IPS-NIHi7 (cell line): ENCODE measurements around the gene SYNGR2.

Source experiments
- DNase-seq: peaks from one replicate; pipeline ENCODE4 v3.0.0; 2012; ENCODE audit warnings: mixed read lengths; ENCODE audit errors: extremely low spot score

SYNGR2 gene, protein sequence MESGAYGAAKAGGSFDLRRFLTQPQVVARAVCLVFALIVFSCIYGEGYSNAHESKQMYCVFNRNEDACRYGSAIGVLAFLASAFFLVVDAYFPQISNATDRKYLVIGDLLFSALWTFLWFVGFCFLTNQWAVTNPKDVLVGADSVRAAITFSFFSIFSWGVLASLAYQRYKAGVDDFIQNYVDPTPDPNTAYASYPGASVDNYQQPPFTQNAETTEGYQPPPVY

DNA sequence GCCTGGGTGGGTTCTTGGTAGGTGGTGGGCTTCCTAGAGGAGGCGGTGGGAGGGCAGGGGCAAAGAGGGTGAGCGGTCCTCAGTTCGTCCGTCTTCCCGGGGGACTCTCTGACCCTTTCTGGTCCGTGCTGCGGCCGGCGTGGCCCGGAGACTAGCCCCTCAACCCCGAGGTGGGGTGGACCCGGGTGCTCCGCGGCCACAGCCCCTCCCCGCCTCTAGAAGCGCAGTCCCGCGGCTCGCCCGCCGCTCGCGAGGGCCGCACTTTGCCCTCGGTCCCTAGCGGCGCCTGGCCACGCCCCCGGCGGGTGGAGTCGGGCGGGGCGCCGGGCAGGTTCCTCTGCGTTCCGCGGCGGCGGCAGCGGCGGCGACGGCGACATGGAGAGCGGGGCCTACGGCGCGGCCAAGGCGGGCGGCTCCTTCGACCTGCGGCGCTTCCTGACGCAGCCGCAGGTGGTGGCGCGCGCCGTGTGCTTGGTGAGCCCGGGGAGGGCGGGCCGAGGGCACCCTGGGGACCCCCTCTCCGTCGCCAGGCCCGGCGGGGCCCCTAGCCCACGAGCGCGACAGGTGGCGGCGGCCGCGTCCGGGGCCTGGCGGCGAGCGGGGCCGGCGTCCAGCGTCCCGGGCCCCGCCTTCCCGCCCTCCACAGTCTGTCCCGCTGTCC is at the start of gene SYNGR2:
Gene SYNGR2 (plus strand): TSS at position 340 of the 661 bp plus-strand sequence. CDS start 36 bp downstream, at position 376.
- DNase-seq: peak; percentile 95

DNA sequence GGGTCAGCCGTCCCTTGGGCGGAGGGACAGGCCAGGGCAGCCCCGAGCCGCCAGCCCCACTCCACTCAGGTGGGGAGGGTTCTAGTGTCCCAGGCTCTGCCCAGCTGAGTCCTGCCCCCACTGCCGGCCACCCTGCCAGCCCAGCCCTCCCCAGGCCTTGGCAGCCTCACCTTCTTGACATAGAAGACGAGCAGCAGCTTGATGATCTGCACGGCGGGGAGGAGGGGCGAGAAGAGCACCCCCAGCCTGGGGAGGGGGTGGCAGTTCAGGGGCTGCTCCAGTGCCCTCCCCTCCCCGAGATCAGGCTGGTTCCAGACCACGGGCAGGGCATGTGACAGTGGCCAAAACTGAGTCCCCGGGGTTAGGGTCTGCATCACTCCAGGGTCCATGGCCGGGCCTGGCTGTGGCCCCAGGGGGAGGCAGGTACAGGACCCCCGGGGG is 49.6 kb upstream of the SYNGR2 start:
- no peak for DNase-seq

DNA sequence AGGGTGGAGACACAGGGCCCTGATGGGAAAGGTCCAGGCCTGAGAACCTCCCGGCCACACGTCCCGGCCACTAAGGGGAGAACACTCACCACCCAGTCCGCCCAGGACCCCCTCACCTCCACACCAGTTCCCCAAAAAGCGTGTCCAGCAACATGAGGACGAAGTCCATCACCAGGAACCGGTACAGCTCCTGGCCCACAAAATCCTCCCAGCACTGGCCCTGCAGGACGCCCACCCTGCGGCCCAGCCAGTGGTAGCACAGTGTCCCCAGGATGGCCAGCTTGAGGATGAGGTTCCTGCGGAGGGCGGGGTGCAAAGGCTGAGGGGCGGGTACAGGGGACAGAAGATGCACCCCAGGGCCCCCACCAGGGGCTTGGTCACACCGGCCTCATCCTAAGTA is 47.8 kb upstream of the SYNGR2 start:
- no peak for DNase-seq

DNA sequence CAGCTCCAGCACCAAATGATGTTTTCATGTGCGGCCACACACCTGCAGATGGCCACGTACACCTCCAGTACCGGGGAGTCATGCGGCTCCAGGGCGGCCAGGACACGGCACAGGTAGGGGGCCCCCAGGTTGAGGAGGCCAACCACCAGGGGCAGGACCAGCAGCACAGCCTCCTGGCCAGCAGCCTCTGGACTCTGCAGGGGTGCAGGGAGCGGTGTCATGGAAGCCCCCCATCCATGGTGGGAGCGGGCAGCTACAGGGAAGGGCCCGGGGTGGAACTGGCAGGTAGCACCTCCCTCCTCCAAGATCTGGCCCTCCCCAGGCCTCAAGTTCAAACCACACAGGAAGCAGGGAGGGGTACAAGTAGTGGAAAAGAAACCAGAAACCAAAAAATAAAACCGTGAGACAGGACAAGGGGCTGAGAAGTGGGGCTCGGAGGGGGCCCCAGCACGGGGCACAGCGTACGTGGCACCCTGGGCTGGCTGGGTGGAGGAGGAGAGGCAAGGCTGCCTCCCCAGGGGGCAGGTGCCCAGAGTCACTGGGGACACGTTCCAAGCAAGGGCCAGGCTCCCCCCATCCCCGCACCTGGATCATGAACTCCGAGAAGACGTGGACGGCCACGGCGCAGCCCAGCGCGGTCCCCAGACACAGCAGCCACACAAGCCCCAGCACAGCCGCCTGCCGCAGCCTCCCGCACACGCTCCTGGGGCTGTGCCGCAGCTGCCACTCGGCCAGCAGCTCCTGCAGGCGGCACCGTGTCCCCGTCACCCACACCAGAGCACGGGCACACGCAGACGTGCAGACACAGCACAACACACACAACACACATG is 47.2 kb upstream of the SYNGR2 start:
- DNase-seq: no peak

DNA sequence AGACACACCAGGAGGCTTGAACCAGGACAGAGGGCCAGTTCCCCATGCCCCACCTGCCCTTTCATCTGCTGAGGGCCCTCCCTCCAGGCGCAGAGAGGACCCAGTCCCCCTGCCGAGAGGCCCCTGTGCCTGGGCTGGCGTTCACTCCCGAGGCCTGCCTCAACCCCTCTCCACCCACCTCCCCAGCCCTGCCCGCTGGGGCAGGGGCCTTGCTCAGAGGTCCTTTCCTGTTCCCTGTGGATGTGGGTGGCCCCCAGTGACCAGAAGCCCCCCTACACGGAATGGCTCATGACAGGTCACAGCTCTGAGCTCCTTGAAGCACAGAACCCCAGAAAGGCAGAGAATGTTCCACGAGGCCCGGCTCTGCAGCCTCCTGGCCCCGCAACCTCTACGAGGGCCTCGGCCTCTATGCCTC is 46.6 kb upstream of the SYNGR2 start:
- no peak for DNase-seq

DNA sequence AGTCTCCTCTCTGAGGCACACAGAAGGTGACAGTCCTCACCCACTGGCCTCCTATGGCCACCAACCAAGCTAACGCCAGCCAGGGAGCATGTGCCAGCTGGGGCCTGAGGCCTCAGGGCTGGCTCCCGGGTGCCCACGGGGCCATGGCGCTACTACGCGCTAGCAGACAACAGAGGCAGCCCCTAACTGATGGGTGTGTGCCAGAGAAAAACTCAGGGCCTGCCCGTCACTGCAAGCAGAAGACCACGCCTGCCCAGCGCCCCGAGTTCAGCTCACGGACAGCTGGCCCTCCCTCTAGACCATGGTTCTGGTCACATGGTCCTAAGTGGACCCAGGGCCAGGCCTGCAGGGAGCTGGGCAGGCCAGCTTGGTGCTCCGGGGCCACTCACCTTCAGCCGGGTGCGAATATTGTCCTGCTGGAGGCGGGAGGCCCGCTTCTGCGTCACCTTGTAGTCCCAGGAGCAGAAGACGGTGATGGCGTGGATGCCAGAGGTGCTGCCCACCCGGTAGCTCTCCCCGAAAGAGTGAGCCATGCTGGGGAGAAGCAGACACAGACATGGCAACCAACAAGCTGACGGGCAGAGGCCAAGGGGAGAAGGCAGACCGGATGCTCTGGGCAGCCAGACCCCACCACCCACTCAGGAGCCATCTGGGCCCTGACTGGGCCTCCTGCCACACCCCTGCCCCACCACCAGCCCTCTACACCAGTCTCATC is 46.0 kb upstream of the SYNGR2 start:
- no peak for DNase-seq

DNA sequence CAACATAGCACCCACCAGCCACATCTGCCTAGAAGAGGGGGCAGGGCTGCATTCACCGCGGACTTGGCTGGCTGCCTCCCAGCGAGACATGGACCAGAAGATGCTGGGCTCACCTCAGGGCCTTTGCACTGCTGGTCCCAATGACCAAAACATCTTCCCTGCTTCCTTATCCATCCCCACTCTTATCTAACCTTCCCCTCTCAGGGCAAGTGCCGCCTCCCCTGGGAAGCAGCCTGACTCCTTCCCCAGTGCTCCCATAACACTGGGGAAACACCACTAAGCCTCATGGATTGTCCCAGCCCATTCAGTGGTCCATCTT is 45.5 kb upstream of the SYNGR2 start:
- DNase-seq: no peak

DNA sequence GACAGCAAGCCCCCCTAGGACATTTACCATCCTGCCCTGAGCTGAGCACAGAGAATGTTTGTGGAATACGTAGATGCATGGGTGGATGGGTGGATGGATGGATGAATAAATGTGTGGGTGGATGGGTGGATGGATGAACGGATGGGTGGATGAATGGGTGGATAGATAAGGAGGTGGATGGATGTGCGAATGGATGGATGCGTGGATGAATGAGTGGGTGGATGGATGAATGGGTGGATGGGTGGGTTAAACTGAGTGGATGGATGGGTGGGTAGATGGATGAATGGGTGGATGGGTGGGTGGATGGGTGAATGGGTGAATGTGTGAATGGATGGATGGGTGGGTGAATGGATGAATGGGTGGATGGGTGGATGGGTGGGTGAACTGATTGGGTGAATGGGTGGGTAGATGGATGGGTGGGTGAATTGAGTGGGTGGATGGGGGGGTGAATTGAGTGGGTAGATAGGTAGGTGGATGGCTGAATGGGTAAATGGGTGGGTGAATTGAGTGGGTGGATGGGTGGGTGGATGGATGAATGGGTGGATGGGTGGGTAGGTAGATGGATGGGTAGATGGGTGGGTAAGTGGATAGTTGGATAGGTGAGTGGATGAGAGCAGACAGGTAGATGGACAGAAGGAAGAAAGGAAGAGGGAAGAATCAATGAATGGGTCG is 45.0 kb upstream of the SYNGR2 start:
- no peak for DNase-seq

DNA sequence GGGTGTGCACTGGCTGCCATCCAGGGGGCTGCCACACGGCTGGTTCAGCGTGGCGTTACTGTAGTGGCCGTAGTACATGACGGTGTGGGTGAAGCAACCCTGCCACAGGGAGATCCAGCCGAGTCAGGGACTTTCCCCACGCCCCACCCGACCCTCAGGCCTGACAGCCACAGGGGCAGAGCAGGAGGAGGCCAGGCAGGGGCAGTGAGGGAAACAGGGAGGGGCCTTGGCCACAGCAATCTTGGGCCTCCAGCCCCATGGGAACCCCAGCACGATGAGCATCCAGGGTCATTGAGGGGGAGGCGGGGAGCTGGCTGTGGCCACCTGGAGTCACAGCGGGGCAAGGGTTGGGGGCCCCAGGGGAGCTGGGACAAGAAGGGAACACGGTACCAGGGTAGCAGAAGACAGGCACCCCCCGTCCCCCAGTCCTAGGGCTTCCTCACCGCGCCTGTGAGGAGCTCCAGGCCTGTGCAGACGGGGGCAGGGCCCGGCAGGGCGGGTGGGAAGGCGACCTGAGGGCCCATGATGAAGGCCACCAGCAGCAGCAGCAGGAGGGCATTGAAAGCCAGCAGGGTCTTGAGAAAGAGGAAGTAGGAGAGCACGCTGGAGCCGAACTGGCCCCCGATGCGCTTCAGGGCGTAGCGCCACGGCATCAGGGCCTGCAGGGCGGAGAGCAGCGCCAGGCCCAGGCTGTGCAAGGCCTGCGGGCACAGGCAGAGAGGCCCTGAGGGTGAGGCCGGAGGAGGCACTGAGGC is 44.1 kb upstream of the SYNGR2 start:
- no peak for DNase-seq

DNA sequence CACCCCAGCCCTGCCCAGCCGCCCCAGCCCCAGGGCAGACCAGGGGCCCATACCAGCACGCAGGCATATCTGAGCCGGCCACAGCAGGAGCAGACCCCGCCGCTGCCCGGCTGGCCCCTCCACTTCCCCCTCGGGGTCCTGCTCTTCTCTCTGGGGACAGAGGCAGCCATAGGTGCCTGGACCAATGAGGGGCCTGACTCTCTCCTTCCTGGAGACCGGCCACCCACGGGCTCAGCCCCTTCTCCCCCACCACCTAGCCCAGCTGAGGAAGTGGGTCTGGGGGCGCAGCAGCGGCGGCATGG is 43.6 kb upstream of the SYNGR2 start:
- DNase-seq: no peak

DNA sequence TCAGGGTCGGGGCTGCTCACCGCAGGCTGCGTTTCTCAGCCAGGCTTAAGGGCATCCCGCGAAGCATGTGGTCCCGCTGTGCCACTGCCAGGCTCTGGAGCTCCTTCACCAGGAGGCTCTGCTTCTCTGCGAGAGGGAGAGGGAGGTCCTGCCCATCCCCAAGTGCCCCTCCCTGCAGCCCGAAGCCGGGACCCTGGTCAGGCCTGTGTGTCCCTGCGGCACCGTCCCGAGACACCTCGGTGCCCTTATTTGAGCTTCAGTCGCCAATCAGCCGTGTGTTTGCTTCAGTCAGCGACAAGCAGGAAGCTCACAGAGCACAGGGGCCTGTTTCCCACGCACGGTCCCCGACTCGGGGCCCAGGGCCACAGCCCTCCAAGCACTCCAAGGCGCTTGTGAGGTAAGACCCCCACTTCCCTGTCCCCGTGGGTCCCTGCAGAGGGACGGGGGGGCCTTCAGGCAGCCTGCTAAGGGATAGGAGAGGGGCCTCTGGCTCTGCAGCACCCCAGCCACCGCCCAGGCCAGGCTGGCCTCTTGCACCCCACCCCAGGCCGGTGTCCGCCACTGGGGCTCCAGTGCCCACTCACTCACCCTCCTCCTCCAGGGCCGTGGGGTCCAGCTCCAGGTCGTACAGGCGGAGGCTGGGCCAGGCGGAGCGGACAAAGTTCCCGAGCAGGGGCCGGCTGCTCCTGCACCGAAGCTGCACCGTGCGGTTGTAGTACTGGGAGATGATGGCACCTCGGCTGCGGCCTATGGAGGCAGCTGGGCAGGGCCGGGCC is 43.1 kb upstream of the SYNGR2 start:
- DNase-seq: no peak

DNA sequence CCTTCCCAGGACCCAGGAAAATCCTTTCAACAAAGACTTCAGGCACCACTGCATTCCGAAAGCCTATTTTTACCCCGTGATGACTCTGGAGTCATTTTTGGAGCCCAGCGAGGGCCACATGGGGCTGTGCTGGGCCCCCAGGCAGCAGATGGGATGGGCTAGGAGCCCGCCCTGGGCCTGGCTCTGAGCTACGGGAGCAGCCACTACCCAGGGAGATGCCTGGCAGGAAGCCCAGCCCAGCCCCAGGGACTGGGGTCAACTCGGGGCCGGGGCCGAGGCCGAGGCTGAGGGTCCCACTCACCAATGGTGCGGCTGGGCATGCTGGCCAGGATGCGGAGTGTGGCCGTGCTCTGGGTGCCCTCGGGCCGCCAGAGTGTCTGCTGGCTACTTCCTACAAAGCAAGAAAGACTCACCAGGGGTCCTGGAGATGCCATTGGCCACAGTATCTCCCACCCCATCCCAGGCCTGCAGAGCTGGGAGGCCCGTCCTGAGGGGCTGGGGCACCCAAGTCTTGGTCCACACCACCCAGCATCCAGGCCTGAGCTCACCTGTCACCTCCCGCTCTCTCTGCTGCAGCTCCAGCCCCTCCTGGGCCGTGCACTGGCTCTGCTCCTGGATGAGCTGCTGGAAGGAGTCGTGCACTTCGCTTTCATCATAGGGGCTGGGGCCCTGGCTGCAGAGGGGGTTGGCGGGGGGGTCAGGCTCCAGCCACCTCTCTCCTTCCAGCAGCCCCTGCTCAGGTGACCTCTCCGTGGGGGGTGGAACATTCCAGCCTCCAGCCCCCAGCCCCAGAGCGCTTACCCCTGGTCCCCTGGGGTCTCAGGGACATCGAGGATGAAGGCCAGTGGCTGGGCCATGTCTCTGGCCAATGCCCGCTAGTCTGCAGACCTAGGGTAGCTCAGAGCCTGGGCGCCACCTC is 42.1 kb upstream of the SYNGR2 start:
- no peak for DNase-seq

DNA sequence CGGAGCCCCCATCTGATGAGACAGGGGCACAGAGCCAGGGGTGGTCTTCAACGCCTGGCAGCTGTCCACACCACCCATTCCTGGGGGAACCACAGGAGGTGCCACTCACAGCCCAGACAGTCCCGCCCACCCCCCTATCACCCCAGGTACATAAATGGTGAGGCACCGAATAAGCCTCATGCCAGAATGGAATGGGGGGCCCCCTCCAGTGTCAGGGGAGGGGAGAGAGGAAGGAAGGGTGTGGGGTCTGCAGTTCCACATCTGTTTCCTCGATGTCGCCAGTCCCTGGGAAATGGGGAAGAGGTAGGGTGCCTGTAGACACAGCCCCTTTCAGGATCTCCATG is 41.5 kb upstream of the SYNGR2 start:
- DNase-seq: no peak

DNA sequence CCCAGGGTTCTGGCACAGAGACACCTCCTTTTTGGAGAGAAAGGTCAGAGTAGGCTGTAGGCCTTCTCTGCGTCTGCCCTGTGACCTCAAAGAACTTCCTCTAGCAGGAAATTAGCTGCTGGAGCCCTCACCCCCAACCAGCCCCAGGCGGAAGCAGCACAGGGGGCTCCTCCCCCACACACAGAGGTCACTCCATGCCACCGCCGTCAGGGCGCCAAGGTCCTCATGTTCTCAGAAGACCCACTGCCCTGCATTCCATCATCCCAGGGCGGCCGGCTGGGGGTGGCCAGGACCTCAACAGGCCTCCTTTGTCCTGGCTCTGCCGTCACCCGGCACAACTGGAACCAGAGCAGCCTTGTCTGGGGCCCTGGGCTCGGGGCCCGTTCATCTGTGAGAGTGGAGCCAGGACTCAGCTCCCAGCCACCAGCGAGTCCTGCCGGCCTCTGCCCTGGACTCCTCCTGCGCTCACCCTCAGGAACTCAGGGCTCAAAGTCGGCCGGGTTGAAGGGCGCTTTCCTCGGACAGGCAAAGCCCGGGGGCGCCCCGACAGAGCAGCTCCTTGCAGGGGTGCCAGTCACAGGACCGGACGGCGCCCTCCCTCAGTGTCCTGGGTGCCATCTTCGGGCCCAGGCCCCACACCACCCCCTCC is 41.0 kb upstream of the SYNGR2 start:
- DNase-seq: peak; percentile 55

DNA sequence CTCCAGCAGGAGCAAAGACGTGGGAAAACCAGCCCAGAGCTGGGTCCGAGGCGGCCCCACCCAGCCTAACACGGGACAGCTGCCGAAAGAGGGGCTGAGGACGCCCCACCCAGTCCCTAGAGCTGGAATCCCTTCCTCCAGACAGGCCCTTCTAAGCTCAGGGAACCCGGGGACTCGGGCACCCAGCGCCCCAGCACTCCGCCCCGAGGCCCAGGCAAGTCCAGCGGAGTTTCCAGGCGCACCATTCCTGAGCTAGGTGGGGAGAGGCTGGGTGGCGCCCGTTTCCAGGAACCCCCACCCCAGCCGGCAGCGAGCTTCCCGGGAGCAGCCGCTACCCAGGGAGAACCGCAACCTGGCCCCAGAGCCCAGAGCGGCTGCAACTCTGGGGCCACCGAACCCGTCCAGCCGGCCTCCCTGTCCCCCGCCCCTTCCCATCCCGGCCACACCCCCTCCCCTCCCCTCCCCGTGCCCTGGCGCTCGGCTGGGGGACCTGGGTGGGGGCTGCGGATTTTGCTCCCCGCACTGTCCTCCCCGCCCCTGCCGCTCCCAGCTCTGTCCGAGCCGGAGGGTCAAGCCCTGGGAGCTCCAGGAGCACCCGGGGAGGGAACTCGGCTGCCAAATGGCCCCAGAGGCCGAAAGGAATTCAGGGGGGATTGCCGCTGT is 40.4 kb upstream of the SYNGR2 start:
- DNase-seq: peak; percentile 69

DNA sequence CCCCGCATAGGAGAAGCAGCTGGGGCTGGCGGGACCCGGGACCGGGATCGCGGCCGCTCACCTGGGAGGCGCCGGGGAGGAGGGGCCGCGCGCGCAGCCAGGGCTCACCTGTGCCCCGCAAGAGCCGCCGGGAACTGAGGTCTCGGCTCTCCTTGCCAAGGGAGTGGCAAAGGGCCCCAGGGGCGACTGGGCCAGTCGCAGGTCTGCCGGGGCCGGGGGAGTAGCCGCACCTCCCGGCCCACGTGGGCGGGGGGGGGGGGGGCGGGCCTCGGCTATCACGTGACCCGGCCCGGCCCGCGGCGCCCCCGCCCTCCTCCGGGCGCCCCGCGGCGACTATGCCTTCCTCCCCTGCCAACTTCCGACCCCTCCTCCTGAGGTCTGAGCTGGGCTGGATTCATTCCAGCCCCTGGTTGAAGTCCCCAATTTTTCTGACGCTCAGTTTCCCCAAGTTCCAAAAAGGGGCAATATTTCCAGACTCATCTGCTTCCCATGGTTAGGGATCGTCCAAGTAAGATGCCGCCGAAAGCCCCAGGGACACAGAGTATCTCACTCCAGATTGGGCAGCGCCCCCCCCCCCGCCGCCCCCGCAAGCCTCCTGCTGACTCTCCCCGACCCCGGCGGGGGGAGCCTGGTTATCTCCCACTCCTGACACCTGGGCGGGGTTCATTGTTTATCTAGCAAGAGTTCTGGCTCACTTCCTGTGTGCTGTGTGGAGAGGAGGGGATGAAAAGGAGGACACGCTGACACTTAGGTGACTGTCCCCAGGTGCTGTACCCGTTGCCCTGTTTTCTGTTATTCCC is 39.6 kb upstream of the SYNGR2 start, which contains the start of gene TMC6:
Gene TMC6 (minus strand): TSS at position 205 of the 800 bp plus-strand sequence. CDS start 1,923 bp downstream, outside the sequence.
- peak; percentile 93 for DNase-seq

DNA sequence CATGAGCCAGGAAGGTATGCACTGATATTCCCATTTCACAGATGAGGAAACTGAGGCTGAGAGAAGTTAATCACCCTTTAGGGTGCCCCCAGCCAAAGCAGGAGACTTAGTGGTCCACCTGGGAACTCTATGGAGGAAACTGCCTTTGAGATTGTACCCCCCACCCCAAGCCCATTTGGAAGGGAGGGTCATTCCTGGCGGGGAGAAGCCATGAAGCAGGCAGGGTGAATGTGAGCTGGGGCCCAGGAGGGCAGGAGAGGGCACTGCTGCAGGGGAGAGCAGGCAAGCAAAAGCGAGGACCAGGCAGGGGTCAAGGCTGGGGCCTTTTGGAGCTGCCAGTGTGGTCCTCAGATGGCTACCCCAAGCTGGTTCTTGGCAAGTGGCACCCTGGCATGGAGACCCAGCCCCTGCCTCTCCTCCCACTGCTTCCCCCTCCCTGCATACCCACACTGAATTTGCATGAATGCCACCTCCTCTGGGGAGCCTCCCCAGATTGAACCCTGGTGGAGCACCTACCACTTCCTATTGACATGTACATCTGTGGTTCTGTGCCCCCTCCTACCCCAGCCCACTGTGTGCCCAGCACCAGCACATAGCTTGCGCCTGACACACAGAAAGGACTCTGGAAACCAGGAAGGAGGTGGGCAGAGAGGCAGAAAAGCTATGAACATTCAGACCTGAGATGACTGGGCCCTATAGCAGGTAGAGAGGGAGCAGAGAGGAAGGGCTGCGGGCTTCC is 38.9 kb upstream of the SYNGR2 start:
- DNase-seq: no peak
